ENCODE measurements around the gene MAJIN. TPM values are rescaled to one million over a fixed set of nuclear protein-coding genes. Genes with fewer than 3 reads are reported as not detected.

The MAJIN gene
- total and polyA plus RNA-seq, 2 experiments from 2014 or later: not detected

- H3K4me3 ChIP-seq: no peak overlapping the region
- no peaks in the 10 kb centered on the region for H3K27me3 ChIP-seq (ENCODE audit: insufficient read depth)
- DNase-seq (ENCODE audit: low spot score) (no peak), ATAC-seq (no peak)
- Mint-ChIP-seq H3K9me3 (no peaks in the 10 kb centered on the region; the same call in 2 of the 3 replicates), H3K36me3 (ENCODE audit: low read depth) (peaks cover 4% of the 10 kb centered on the region; the same call in 1 of the 3 replicates), H3K4me3 (no peak overlapping the region), H3K27ac (no peak overlapping the region), H3K4me1 (no peaks in the 10 kb centered on the region), H3K27me3 (ENCODE audit: insufficient read depth, low read depth, poor library complexity) (peaks cover 11% of the 10 kb centered on the region)
- no peaks in the 10 kb centered on the region for H3F3A ChIP-seq (replicated peaks; ENCODE audit: low read depth)
- H3K9me2 ChIP-seq (ENCODE audit: insufficient read depth): no peaks in the 10 kb centered on the region
- H3K4me1 ChIP-seq (ENCODE audit: insufficient read depth): no peaks in the 10 kb centered on the region
- H4K20me1 ChIP-seq (replicated peaks; ENCODE audit: insufficient read depth): no peaks in the 10 kb centered on the region; the same call in none of the 2 replicates
- no peaks in the 10 kb centered on the region for H3K79me2 ChIP-seq (replicated peaks; ENCODE audit: insufficient read depth)
- H3K4me2 ChIP-seq: no peak overlapping the region
- TF ChIP-seq ZNF462 (CRISPR knock-in tag; IDR thresholded peaks at IDR 0.05) (no peak), JUNB (IDR thresholded peaks at IDR 0.05; ENCODE audit: unreplicated experiment) (no peak), NANOG (IDR thresholded peaks at IDR 0.05; ENCODE audit: borderline replicate concordance) (no peak), EZH2 (IDR thresholded peaks at IDR 0.05; ENCODE audit: low read depth, unreplicated experiment) (no peak), POLR2AphosphoS5 (IDR thresholded peaks at IDR 0.05; ENCODE audit: low read depth) (no peak)
- H3K36me3 ChIP-seq (ENCODE audit: insufficient read depth): no peaks in the 10 kb centered on the region
- H2AFZ ChIP-seq: no peak overlapping the region
- no peak overlapping the region for H3K27ac ChIP-seq (ENCODE audit: low read depth)
These were observed 68.5 kb downstream of the MAJIN start for GRCh38 chr11:64903291-64903833.
